WTC11 (cell line): ENCODE measurements around the gene PAQR4.

Experiments used
- CREM ChIP-seq: sonication (generic); formaldehyde crosslinking; IDR thresholded peaks from 2 replicates; pipeline ENCODE4 v1.8.1; 2022; ENCODE audit warnings: mild to moderate bottlenecking, missing genetic modification reagents, moderate library complexity
- FOXJ3 ChIP-seq: sonication (generic); formaldehyde crosslinking; IDR thresholded peaks from 2 replicates; pipeline ENCODE4 v1.9.0; 2021; ENCODE audit warnings: missing genetic modification reagents, mild to moderate bottlenecking, borderline replicate concordance
- GTF2I ChIP-seq: fragments of 250-450 bp; sonication (Bioruptor Pico); conservative IDR thresholded peaks from 2 replicates; pipeline ENCODE4 v1.4.0; 2021; ENCODE audit warnings: mild to moderate bottlenecking
- JUN ChIP-seq: sonication (generic); formaldehyde crosslinking; IDR thresholded peaks from 2 replicates; pipeline ENCODE4 v1.8.0; 2023; ENCODE audit warnings: mild to moderate bottlenecking, missing genetic modification reagents
- SMAD4 ChIP-seq: sonication (generic); formaldehyde crosslinking; IDR thresholded peaks from 2 replicates; pipeline ENCODE4 v1.8.0; 2022; ENCODE audit warnings: mild to moderate bottlenecking, missing genetic modification reagents
- SP1 ChIP-seq: sonication (generic); formaldehyde crosslinking; conservative IDR thresholded peaks from 2 replicates; pipeline ENCODE4 v1.8.1; 2022; ENCODE audit warnings: missing genetic modification reagents
- ZNF138 ChIP-seq: sonication (generic); formaldehyde crosslinking; conservative IDR thresholded peaks from 2 replicates; pipeline ENCODE4 v1.8.1; 2022; ENCODE audit warnings: mild to moderate bottlenecking, moderate library complexity, missing genetic modification reagents
- ZNF219 ChIP-seq: sonication (generic); formaldehyde crosslinking; IDR thresholded peaks from 2 replicates; pipeline ENCODE4 v1.8.0; 2023; ENCODE audit warnings: missing genetic modification reagents, mild to moderate bottlenecking, borderline replicate concordance
- TF ChIP-seq, protein P1 (sequence below): fragments of 200-600 bp; IDR thresholded peaks from 2 replicates; pipeline ENCODE4 v1.8.0; 2022; ENCODE audit warnings: antibody characterized with exemption
- TF ChIP-seq, protein P2 (sequence below): sonication (generic); formaldehyde crosslinking; IDR thresholded peaks from 2 replicates; pipeline ENCODE4 v1.8.1; 2023; ENCODE audit warnings: mild to moderate bottlenecking, missing genetic modification reagents
- TF ChIP-seq, protein P3 (sequence below): sonication (generic); formaldehyde crosslinking; IDR thresholded peaks from 2 replicates; pipeline ENCODE4 v1.8.1; 2022; ENCODE audit warnings: mild to moderate bottlenecking, moderate library complexity, missing genetic modification reagents
- TF ChIP-seq, protein P4 (sequence below): sonication (generic); formaldehyde crosslinking; IDR thresholded peaks from 2 replicates; pipeline ENCODE4 v1.8.1; 2022; ENCODE audit warnings: low read depth, missing genetic modification reagents, borderline replicate concordance
- TF ChIP-seq, protein P5 (sequence below): sonication (generic); formaldehyde crosslinking; IDR thresholded peaks from 2 replicates; pipeline ENCODE4 v1.8.1; 2022; ENCODE audit warnings: mild to moderate bottlenecking, missing genetic modification reagents, moderate library complexity, borderline replicate concordance

DNA sequence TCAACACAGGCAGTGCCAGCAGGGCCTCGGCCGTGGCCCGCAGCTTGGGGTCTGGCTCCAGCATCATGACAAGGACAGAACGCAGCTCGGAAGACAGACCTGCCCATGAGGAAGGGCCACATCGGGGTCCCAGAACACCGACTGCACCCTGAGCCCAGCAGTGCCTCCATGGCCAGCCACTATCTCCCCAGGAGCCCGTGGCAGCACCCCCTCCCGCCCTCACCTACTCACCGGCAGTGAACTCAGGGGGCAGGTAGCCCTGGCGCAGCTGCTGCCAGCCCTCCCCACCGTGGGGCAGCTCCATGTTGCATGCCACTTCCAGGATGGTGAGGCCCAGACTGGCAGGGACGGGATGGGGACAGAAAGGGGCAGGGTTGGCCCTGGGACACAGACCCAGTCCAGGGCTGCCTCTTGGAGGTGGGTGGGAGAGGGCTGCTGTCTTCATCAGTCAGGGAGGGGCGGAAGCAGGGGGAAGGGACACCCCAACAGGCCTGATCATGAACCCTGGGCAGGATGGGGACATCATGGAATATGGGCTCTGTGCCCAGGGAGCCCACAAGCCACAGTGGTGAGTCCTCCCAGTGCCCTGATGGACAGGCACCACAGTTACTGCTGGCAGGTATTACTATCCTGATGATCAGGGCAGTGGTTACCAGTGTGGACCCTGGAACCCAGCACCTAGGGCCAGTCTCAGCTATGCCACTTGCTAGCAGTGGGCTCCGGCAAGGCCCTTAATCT lies 5.3 kb downstream of the PAQR4 start:
- TF ChIP-seq, protein P1, sequence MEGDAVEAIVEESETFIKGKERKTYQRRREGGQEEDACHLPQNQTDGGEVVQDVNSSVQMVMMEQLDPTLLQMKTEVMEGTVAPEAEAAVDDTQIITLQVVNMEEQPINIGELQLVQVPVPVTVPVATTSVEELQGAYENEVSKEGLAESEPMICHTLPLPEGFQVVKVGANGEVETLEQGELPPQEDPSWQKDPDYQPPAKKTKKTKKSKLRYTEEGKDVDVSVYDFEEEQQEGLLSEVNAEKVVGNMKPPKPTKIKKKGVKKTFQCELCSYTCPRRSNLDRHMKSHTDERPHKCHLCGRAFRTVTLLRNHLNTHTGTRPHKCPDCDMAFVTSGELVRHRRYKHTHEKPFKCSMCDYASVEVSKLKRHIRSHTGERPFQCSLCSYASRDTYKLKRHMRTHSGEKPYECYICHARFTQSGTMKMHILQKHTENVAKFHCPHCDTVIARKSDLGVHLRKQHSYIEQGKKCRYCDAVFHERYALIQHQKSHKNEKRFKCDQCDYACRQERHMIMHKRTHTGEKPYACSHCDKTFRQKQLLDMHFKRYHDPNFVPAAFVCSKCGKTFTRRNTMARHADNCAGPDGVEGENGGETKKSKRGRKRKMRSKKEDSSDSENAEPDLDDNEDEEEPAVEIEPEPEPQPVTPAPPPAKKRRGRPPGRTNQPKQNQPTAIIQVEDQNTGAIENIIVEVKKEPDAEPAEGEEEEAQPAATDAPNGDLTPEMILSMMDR, result no peak
- TF ChIP-seq, protein P2, sequence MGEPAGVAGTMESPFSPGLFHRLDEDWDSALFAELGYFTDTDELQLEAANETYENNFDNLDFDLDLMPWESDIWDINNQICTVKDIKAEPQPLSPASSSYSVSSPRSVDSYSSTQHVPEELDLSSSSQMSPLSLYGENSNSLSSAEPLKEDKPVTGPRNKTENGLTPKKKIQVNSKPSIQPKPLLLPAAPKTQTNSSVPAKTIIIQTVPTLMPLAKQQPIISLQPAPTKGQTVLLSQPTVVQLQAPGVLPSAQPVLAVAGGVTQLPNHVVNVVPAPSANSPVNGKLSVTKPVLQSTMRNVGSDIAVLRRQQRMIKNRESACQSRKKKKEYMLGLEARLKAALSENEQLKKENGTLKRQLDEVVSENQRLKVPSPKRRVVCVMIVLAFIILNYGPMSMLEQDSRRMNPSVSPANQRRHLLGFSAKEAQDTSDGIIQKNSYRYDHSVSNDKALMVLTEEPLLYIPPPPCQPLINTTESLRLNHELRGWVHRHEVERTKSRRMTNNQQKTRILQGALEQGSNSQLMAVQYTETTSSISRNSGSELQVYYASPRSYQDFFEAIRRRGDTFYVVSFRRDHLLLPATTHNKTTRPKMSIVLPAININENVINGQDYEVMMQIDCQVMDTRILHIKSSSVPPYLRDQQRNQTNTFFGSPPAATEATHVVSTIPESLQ (CRISPR knock-in tag), result no peak
- TF ChIP-seq SP1 (no peak), GTF2I (CRISPR knock-in tag) (no peak), SMAD4 (CRISPR knock-in tag) (no peak), CREM (CRISPR knock-in tag) (no peak), ZNF138 (CRISPR knock-in tag) (no peak), FOXJ3 (no peak), JUN (CRISPR knock-in tag) (no peak), ZNF219 (CRISPR knock-in tag) (no peak)
- TF ChIP-seq, protein P3, sequence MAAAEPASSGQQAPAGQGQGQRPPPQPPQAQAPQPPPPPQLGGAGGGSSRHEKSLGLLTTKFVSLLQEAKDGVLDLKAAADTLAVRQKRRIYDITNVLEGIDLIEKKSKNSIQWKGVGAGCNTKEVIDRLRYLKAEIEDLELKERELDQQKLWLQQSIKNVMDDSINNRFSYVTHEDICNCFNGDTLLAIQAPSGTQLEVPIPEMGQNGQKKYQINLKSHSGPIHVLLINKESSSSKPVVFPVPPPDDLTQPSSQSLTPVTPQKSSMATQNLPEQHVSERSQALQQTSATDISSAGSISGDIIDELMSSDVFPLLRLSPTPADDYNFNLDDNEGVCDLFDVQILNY (CRISPR knock-in tag), result no peak
- TF ChIP-seq, protein P4, sequence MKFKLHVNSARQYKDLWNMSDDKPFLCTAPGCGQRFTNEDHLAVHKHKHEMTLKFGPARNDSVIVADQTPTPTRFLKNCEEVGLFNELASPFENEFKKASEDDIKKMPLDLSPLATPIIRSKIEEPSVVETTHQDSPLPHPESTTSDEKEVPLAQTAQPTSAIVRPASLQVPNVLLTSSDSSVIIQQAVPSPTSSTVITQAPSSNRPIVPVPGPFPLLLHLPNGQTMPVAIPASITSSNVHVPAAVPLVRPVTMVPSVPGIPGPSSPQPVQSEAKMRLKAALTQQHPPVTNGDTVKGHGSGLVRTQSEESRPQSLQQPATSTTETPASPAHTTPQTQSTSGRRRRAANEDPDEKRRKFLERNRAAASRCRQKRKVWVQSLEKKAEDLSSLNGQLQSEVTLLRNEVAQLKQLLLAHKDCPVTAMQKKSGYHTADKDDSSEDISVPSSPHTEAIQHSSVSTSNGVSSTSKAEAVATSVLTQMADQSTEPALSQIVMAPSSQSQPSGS (CRISPR knock-in tag), result no peak
- TF ChIP-seq, protein P5, sequence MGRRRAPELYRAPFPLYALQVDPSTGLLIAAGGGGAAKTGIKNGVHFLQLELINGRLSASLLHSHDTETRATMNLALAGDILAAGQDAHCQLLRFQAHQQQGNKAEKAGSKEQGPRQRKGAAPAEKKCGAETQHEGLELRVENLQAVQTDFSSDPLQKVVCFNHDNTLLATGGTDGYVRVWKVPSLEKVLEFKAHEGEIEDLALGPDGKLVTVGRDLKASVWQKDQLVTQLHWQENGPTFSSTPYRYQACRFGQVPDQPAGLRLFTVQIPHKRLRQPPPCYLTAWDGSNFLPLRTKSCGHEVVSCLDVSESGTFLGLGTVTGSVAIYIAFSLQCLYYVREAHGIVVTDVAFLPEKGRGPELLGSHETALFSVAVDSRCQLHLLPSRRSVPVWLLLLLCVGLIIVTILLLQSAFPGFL (CRISPR knock-in tag), result no peak
